Lower leg skin (tissue), 4 donors: ENCODE measurements around the gene PALLD. TPM values are rescaled to one million over a fixed set of nuclear protein-coding genes. Genes with fewer than 3 reads are reported as not detected.

ENCODE experiments used
- DNase-seq, 2 donors: peaks; one replicate each; pipeline ENCODE4 v3.0.0-alpha.2; 2019; ENCODE audit warnings: low spot score in 2 of 2
- H3K4me3 ChIP-seq: fragments of 200-600 bp; sonication (generic); 2 replicates; pipeline ENCODE4 v1.5.1; 2017; ENCODE audit warnings: mild to moderate bottlenecking, low read depth; ENCODE audit not compliant: poor library complexity, severe bottlenecking
- CTCF ChIP-seq, 3 donors: fragments of 450-650 bp; IDR thresholded peaks; one replicate each; pipeline ENCODE4 v1.5.1; 2016; ENCODE audit warnings: antibody characterized with exemption in 3 of 3, mild to moderate bottlenecking in 3 of 3, moderate library complexity in 2 of 3
- POLR2A ChIP-seq, 2 donors: fragments of 450-650 bp; IDR thresholded peaks; one replicate each; pipeline ENCODE4 v1.6.1; 2016 to 2017; ENCODE audit warnings: antibody characterized with exemption in 2 of 2, mild to moderate bottlenecking in 1 of 2, moderate library complexity in 1 of 2
- WGBS, 2 donors: methylation state at CpG; one replicate each; pipeline ENCODE4 v1.1.5; 2018; 5-methylcytosine and 5-hydroxymethylcytosine counted together
- intact Hi-C: fragments of 100-400 bp; cut with DNase I; formaldehyde crosslinking; loops from one replicate; pipeline ENCODE4 v1.15.0; 2023; ENCODE audit warnings: low total_unique reads
- total RNA-seq, 4 donors: library from RNA; depleted of rRNA; stranded (reverse); fragments of >200 nt; gene quantifications; one replicate each; pipeline ENCODE4 v1.1.0, GENCODE V29; 2016

Gene PALLD
- total RNA-seq, 4 donors from 2014 or later, result 46.1 to 103 (median 77.6) TPM

GRCh38 chr4:168868044-168868781, 371.4 kb downstream of the PALLD start:
- WGBS, 2 donors, result 48 to 54% methylated on average over 5 of the region's 5 CpGs
- no peak for TF ChIP-seq CTCF (IDR thresholded peaks at IDR 0.05)
- TF ChIP-seq POLR2A (IDR thresholded peaks at IDR 0.05), result no peak
- no peak for DNase-seq
- intact Hi-C loops, result no loop called here
- H3K4me3 ChIP-seq, result no peak overlapping the region

- DNase-seq, result no peak
- TF ChIP-seq CTCF (IDR thresholded peaks at IDR 0.05), result no peak
- no peak for TF ChIP-seq POLR2A (IDR thresholded peaks at IDR 0.05)
- no peak overlapping the region for H3K4me3 ChIP-seq
- intact Hi-C loops, result no loop called here
- 60% methylated on average over 5 of the region's 5 CpGs for WGBS, 2 donors
These were observed 371.9 kb downstream of the PALLD start for GRCh38 chr4:168868802-168869201.

- TF ChIP-seq POLR2A (IDR thresholded peaks at IDR 0.05) (no peak), CTCF (IDR thresholded peaks at IDR 0.05) (no peak)
- H3K4me3 ChIP-seq, result no peak overlapping the region
- no peak for DNase-seq
- WGBS, 2 donors, result 85 to 98% methylated on average over 1 of the region's 1 CpG
- intact Hi-C loops, result no loop called here
These were observed 373.2 kb downstream of the PALLD start for GRCh38 chr4:168870004-168870403.

- no peak for TF ChIP-seq CTCF (IDR thresholded peaks at IDR 0.05)
- no peak for TF ChIP-seq POLR2A (IDR thresholded peaks at IDR 0.05)
- H3K4me3 ChIP-seq, result no peak overlapping the region
- intact Hi-C loops, result no loop called here
- 58 to 67% methylated on average over 4 of the region's 4 CpGs for WGBS, 2 donors
- DNase-seq, result no peak
These were observed 374.8 kb downstream of the PALLD start for GRCh38 chr4:168871632-168872031.

GRCh38 chr4:168874083-168874482, 377.2 kb downstream of the PALLD start:
- no peak overlapping the region for H3K4me3 ChIP-seq
- no peak for DNase-seq
- intact Hi-C loops, result no loop called here
- TF ChIP-seq POLR2A (IDR thresholded peaks at IDR 0.05), result no peak
- no peak for TF ChIP-seq CTCF (IDR thresholded peaks at IDR 0.05)
- WGBS, 2 donors, result 69 to 80% methylated on average over 2 of the region's 2 CpGs

- DNase-seq, result no peak
- no peak for TF ChIP-seq CTCF (IDR thresholded peaks at IDR 0.05)
- no peak for TF ChIP-seq POLR2A (IDR thresholded peaks at IDR 0.05)
- intact Hi-C loops, result no loop called here
- H3K4me3 ChIP-seq, result no peak overlapping the region
- 56 to 70% methylated on average over 1 of the region's 1 CpG for WGBS, 2 donors
These were observed 379.3 kb downstream of the PALLD start for GRCh38 chr4:168876106-168876505.
